Stimulated activated CD8-positive, alpha-beta memory T cell treated with anti-CD3 and anti-CD28 coated beads, Interleukin-15, amount 100 ng/mL, for 4 hours (primary cell): ENCODE results near the gene TMEM126A.
A peak's percentile ranks its signal among the peaks of the same experiment; 100 is the strongest.
"Not testable (repeated sequence)": the region's sequence is repeated elsewhere in the genome, so short reads cannot be mapped to it uniquely, and the experiment has no call there.

ENCODE experiments used
- DNase-seq, 2 donors: peaks; one replicate each; pipeline ENCODE4 v3.0.0-alpha.2; 2020; ENCODE audit warnings: low read depth in 2 of 2

Gene TMEM126A

GRCh38 chr11:85647604-85648299 is at the start of gene TMEM126A:
TSS of gene TMEM126A (plus strand) at chr11:85647967. CDS start at chr11:85650256, 2,289 bp downstream.
- DNase-seq: peak; percentile 79 to 84

DNA sequence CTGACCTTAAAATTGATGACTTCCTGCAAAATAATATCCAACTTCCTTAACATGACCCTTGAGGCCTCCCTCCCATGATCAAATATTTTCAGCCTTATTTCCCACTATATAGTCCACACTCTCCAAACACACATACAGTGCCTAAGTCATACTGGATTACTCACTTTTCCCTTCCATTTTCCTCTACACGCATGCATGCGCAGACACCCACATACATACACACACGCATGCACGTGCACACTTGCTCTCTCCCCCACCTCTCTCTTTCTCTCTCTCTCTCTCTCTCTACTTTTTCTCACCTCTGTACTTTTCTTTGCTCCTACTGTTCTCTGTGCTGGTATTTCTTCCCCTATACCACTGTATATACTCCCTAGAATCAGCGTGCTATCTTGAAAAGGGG is 48.7 kb upstream of the TMEM126A start:
- no peak for DNase-seq

- DNase-seq: no peak
Observed at GRCh38 chr11:85602526-85603213, 45.1 kb upstream of the TMEM126A start.

DNA sequence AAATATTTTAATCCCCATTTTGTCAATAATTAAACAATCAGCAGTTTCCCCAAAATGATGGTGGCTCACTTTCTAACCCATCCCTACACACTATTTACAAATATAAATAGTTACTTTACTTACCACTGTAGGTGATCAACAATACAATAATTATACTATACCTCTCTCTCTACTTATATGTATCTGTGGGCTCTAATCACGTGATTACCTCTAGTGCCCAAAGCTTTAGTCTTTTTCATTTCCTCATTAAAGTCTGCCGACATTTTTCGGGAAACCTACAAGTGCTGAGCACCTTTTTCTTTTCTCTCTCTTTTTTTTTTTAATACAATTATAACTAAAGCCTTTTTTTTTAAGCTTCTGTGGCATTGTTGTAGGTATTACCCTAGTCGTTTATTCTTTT is 44.5 kb upstream of the TMEM126A start:
- no peak for DNase-seq

- DNase-seq: not testable (repeated sequence)
Observed at GRCh38 chr11:85606237-85606636, 41.5 kb upstream of the TMEM126A start.

- DNase-seq: not testable (repeated sequence)
Observed at GRCh38 chr11:85608621-85609020, 39.1 kb upstream of the TMEM126A start.

GRCh38 chr11:85609286-85609685 is 38.5 kb upstream of the TMEM126A start:
- not testable (repeated sequence) for DNase-seq

DNA sequence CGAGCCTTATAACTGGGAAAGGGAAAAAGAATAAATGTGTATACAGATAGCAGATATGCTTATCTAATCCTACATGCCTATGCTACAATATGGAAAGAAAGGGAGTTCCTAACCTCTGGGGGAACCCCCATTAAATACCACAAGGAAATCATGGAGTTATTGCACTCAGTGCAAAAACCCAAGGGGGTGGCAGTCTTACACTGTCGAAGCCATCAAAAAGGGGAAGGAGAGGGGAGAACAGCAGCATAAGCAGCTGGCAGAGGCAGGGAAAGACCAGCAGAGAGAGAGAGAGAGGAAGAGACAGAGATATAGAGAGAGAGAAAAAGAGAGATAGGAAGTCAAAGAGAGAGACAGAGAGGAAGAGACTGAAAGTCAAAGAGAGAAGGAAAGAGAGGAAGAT is 36.1 kb upstream of the TMEM126A start:
- DNase-seq: not testable (repeated sequence)

DNA sequence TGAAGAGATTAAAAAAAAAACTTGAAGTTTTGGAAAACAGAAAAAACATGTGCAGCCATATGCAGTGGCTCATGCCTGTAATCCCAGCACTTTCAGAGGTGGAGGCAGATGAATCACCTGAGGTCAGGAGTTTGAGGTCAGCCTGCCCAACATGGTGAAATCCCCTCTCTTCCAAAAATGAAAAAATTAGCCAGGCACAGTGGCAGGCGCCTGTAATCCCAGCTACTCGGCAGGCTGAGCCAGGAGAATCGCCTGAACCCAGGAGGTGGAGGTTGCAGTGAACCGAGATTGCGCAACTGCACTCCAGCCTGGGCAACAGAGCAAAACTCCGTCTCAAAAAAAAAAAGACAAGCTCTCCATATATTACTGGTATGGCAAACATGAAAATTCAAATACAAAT is 28.3 kb upstream of the TMEM126A start:
- no peak for DNase-seq

GRCh38 chr11:85620256-85620655 is 27.5 kb upstream of the TMEM126A start:
- DNase-seq: no peak

DNA sequence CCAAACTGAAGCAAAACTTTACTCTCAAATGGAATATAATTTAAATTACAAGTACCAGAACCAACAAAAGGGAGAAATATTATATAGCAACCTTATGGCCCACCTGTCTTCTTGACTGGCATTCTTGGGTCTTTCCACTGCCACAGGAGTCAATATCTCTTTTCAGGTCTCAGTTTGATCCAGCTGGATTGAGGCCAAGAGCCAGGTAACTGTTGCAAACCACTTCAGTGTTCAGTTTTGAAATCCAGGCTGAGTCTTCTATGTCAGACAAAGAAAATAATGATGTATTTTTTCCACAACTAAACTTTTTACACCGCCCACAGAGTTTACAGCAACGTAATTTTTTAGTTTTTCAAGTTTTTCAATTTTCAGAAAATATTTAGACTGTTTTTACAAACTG is 21.3 kb upstream of the TMEM126A start:
- no peak for DNase-seq

DNA sequence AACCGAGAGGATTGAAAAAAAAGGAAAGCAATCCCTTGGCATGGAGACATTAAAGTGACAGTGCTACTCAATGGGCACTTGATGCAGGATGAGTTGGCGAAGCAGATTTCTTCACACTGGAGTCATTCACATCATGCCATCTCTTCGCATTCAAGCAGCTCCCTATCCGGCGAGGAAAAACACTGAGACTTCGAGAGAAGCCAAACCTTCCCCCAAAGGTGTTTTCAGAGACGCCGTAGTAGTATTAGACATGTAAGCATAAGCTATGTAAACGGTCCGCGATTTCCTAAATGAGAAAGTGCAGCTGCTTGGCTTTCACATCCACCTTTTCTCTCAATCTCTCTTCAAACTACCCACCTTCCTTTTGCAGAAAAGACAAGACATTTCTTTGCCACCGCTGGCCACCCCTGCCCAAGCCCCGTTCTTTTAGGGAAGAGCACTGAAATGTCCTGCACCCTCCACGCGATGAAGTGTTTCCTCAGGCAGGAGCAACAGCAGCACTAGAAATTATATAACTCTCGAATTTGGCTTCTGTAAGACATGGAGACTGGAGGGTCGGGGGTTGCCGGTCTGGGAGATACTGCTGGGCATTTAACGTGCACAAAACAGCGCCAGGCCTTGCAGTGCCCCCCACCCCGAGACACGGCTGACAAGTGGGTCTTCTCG is 20.3 kb upstream of the TMEM126A start, which contains the start of gene DLG2:
Gene DLG2, minus strand, starts transcription at position 13 of the 666 bp plus-strand sequence.
- no peak for DNase-seq

- peak; percentile 92 to 94 for DNase-seq
Observed at GRCh38 chr11:85627998-85628770, 19.6 kb upstream of the TMEM126A start, which contains the start of gene TMEM126B. TSS of gene TMEM126B (plus strand) at chr11:85628593. CDS start at chr11:85628608, 15 bp downstream.

DNA sequence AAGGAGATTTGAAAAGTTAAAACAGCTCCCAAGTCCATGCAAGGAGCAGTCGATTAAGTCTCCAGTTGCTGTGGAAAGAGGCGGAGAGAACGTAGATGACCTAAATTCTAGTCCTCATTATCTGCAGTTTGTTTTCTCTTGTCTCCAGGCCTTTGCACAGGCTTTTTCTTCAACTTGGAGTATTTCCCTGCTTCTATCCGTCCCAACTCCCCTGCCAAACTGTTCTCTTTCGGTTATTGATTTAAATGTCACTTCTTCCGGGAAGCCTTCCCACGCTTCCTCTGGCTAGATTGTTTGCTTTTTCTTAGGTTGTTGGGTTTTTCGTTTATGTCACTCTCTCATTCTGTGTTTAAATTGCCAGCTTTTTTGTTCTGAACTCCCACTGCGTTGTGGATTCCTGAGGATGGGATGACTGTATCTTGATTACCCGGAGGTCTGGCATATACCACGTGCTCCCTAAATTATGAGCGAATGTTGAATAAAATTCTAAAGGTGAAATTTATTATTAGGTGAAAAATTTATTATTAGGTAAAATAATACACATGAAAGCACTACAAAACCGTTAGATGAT is 18.9 kb upstream of the TMEM126A start:
- peak in 1 of 2 donors; percentile 32 for DNase-seq

DNA sequence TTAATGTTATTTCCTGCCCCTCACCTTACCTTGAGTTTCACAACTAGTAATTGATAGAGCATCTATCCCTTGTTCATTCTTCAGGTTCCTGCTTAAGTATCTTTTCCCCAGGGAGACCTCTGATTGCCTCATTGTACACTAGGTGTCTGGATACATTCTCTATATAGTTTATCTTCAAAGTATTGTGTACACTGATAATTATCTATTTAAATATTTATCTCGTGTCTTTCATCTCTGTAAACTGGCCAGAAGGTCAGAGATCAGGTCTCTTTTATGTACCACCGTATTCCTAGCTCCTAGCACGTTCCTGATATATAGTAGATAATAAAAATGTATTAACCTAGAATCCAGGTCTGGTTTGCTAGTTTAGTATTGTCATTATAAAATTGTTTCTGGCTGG is 13.0 kb upstream of the TMEM126A start:
- DNase-seq: no peak

GRCh38 chr11:85643191-85643614 is 4.6 kb upstream of the TMEM126A start:
- no peak for DNase-seq

GRCh38 chr11:85647078-85647477 is 689 bp upstream of the TMEM126A start:
- DNase-seq: no peak

DNA sequence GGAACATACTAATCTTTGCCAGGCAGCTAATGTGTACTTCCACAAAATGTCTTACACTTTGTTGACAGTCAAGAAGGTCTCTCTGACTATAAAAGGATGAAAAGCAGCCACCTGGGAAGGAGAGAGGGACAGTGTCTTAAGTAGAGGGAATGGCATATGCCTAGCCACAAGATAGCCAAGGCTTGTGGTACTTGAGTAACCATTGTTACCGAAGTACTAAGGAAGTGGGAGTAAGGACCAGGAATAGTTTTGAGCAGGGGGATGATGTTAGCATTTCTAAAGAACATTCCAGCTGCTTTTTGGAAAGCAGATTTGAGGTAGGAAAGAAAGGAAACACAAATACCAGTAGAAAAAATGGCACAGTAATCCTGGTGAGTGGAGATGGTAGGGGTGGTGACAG is 3.4 kb downstream of the TMEM126A start:
- DNase-seq: no peak

DNA sequence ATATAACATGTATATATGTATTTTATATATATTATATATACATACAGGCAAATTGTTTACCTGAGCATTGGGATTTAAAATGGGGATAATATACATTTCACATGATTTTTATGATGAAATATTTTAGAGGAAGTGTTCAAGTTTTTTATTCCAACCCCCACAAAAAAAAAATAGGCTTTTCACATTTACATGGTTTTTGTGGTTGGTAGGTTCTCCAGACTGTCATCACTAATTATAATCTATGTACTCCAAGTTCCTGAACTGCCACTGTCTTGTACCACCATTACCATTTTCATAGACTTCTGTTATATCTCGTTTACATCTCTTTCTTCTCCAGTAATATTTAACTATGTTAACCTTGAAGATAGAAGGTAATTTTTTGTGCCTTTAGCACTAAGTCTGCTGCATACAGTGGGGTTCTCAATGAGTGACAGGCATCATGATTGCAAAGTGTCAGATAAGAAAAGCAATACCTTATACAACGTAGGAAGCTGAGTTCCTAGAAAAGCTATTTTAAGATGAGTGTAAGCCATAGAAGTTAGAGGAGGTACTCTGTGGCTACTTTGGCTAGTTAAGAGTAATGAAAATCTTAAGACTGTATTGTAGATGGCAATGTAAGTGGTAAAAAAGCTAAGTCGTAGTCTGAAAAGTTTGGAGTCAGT is 5.2 kb downstream of the TMEM126A start:
- no peak for DNase-seq

- DNase-seq: not testable (repeated sequence)
Observed at GRCh38 chr11:85654343-85654742, 6.6 kb downstream of the TMEM126A start.

DNA sequence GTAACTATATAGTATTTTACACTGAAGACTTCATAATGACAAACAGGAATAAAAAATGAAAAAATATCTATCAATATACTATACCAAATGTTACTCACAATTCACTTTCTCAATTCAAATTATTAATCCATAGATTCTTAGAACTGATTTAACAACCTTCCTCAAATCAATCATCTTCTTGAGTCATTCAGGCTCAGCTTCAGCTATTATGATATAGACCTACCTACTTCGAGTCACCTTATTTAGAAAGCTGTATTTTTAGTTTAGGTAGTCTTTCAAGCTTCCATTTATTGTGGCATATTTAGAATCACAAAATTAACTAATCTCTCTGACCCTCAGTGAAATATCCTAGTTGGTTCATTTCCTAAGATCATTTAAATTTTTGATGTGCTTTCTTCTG is 9.0 kb downstream of the TMEM126A start:
- DNase-seq: no peak
